GM21526 (cell line): ENCODE results near the gene ALG1.
"Not testable (repeated sequence)": the region's sequence is repeated elsewhere in the genome, so short reads cannot be mapped to it uniquely, and the experiment has no call there.

Source experiments
- ATAC-seq: cut with Tn5 transposase; IDR thresholded peaks from one replicate; pipeline ENCODE4 v1.9.1; 2021; ENCODE audit warnings: moderate library complexity; ENCODE audit not compliant: unreplicated experiment, low FRiP score

ALG1 gene

GRCh38 chr16:5097061-5097469 is 25.4 kb downstream of the ALG1 start:
- ATAC-seq, result not testable (repeated sequence)

GRCh38 chr16:5097470-5098220 is 26.0 kb downstream of the ALG1 start, which contains the start of gene EEF2KMT:
TSS of gene EEF2KMT (minus strand) at chr16:5097795. CDS start at chr16:5097739, 56 bp downstream.
- ATAC-seq, result peak; percentile 91

DNA sequence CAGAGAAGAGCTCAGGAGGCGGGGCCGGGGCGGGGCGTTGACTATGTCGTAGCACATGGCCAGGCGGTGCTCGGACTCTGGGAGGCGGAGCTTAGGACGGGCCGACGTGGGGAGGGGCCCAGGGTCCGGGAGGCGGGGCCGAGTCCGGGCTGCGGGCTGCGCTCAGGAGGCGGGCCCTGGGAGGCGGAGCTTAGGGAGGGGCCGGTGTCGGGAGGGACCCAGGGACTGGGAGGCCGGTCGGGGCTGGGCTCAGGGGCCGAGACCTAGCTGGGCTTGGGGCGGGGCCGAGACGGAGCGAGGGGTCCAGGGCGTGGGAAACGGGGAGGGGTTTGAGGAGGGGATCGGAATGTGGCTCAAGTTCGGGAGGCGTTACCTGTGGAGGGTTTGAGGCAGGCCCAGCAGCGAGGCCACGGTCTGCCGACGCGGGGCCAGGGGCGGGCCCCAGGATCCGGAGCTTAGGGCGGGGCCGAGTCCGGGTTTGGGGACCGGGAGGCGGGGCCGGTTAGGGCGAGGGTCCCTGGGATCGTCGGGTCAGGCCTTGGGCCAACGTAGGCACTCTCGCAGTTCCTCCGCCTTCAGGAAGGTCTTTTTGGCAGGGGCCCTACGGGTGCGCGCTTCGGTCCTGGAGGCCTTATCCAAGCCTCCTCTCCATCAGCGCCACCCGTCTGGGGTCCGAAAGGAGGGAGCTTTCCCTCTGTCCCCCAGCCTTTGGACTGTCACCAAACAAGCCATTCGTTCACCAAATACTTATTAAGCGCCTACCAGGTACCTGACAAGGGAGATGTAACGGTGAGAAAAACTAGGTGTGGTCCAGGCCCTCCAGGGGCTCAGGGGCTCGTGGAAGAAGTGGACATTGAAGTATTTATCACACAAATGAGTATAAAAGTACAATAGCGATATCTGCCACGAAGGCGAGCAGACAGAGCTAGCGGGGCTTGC is 26.8 kb downstream of the ALG1 start:
- ATAC-seq, result peak; percentile 75

DNA sequence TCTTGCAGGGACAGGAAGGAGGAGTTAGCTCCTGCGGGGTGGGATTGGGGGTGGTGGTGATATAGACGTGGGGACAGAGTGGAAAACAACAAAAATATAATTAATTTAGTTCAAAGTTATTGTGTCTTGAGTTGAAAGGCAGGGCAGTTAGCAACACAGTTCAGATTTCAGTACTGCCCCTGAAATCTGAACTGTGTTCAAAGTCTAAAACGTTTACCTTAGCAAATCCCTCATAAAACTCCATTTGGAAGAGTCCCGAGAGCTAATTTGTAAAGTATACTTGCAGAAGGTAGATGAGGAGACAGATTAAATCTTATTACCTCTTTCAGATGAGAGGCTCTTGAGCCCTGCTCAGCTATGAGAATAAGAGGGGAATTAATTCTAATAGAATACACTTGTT is 27.5 kb downstream of the ALG1 start:
- ATAC-seq, result not testable (repeated sequence)

DNA sequence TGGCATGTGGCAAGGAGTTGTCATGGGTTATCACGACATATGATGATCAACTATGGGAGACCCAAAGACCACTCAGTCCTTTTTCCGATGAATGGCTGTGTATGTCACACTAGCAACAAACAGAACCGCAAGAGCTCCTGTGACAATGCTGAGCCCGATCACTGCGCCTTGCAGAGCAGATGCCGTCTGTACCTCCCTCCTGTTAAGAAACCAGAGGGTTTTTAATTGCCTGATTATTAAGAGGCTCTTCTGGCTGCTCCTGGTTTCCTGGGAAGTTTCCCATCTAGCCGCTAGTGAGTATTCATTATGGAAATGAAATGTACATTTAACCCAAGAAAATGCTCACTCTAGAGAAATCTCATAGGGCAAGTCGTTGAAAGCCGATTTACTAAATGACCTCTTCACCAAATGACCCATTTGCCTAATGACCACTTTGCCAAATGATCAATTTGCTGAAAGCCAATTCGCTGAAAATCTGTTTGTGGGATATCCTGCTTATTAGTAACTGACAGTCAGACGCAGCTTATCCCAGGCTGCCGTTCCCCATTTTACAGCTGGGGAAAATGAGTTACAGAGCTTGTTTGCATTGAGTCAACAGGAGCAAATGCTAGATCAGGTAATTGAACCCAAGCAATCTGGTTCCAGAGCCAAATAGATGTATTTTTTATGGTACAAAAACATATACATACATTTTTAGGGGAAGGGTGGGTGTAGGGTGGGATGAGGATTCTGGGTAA is 31.8 kb downstream of the ALG1 start:
- ATAC-seq, result not testable (repeated sequence)

GRCh38 chr16:5105039-5105438 is 33.4 kb downstream of the ALG1 start:
- ATAC-seq, result not testable (repeated sequence)

DNA sequence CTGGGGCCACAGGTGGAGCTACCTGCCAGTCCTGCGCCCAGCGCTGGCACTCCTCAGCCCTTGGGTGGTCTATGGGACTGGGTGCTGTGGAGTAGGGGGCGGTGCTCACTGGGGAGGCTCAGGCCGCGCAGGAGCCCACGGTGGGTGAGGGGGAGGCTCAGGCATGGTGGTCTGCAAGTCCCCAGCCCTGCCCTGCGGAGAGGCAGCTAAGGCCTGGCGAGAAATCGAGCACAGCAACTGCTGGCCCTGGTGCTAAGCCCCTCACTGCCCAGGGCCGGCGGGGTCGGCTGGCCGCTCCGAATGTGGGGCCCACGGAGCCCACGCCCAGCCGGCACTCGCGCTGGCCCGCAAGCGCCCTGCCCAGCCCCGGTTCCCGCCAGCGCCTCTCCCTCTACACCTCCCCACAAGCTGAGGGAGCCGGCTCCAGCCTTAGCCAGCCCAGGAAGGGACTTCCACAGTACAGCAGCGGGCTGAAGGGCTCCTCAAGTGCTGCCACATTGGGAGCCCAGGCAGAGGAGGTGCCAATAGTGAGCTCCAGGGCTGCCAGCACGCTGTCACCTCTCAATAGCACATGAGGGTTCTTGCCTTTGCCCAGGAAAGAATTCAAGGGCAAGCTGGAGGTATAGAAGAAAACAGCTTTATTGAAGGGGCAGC is 37.0 kb downstream of the ALG1 start:
- no peak for ATAC-seq

- ATAC-seq, result not testable (repeated sequence)
These were observed 39.3 kb downstream of the ALG1 start for GRCh38 chr16:5110933-5111332.

- ATAC-seq, result not testable (repeated sequence)
These were observed 45.2 kb downstream of the ALG1 start for GRCh38 chr16:5116780-5117295.

DNA sequence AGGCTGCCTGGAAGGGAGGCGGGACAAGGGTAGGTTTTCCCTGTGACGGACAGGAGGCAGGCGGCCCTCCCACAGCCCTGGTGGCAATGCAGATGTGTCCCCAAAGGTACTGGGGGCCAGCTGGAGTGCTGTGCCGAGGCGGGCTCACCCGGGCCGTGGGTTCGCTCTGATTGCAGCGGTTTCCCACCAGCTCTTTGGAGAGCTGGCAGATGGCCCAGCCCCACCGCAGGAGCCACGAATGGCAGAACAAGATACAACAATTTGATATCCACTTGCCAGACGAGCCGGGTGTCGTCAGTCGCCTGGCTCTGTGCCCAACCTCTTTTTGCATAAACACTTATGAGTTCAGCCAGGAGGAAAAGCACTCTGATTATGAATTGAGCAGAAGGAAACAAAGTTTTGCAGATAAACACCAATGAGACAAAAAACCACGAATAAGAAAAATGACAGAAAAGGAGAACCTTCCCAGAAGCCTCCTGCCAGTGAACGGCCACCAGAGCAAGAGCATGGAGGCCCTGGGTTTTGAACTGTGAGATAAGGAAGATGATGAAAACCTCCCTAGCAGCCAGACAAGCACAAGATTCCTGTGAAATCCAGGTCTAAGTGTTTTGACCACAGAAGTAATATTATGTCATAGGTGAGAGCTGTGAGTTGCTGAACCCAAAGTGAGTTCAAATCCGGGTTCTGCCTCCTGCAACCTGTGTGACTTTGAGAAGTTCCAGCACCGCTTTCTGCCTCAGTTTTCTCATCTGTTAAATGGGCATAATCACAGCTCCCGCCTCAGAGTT is 45.9 kb downstream of the ALG1 start:
- ATAC-seq, result not testable (repeated sequence)

DNA sequence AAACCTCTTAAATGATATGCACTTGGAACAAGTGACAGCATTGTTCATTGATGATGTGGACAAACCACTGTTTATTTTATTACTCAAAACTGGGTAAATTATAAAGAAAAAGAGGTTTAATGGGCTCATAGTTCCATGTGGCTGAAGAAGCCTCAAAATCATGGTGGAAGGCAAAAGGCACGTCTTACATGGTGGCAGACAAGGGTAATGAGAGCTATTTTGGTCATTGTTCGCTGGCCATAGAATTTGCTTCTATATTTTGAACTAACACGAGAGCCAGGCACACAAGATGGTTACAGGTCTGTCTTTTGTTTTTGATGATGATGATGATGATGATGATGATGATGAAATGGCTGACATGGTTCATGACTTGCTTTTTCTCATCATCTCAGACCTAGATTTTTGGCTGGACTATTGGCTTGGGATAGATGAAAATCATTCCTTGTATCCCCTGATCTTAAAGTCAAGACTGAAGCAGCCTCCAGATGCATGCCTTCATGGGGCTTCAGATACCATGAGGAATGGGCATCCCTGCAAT is 59.9 kb downstream of the ALG1 start:
- ATAC-seq, result not testable (repeated sequence)

DNA sequence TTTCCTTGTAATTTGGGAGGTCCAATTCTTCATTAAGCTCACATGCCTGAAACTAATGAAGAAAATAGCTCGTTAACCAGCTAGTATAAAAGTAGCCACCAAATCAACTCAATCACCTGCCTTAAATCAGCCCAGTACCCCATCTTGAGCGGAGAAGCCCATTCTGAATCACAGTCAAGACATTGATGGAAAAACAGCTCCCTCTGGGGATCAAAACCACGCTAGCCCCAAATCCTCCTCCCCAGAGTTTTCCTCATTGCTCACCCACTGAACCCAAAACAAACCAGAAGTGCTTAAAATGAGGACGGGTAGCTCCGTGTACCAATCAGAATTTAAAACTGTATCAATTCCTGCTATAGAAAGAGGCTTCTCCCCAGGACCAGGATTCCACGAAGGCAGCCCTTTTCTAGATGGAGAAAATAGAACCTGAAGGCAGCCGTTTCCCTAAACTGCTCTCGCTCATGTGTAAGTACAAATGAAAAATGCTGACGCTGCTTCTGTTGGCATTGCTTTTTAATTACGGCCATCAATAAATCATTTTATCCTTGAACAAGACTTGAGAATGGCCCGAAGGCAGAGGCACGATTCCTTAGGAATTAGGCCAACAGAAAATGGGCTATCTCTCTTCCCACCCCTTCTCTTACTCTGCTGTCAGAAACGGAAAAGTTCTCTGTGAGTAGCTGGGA is 61.4 kb downstream of the ALG1 start:
- ATAC-seq, result not testable (repeated sequence)

DNA sequence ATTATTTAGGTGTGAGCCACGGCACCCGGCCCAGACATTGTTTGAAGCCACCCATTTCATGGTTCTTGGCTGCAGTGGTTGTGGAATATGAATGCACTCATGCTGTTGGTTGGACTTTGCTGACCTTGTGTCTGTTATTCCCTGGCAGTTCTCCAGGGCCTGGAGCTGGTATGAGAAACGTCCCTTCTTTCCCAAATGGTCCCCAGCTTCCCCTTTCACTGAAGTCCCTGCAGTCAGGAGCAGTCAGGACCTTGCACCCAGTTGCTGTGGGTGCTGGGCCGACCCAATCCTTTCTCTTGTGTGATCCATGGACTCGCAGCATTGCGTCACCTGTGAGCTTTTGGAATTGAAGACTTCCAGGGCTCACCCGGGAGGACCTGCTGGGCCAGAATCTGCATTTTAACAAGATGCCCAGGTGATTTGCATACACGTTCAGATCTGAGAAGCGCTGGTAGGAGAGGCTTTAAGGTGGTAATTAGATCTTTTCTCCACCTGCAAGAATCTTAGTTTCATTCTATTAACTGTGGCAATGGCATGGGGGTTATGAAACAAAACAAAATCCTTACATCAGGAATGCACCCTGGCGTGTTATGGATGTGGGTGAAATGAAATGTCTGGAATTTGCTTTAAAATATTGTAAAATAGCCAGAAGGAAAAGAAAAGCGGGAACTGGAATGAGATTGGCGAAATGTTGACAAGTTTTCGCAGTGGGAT is 63.3 kb downstream of the ALG1 start:
- not testable (repeated sequence) for ATAC-seq
